ENCODE data around the gene CASP8.

The CASP8 gene

DNA sequence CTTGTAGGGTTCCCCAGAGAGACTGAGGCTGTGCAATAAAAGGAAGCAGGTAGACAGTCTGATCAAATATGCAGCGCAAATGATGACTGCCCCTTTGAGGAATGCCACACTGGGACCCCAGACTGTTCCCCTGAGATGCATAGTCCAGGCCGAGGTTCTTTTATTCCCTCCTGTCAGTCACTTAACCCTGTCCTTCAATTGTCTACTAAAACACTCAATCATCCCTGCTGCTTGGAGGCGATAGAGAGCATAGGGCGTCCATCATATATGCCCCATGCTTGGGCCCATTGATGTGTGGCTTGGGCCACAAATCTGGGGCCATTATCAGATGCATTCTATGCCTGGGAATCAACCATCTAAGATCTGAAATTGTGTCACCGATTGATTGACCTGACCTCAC, 15.5 kb upstream of the CASP8 start:
- DNase-seq = no peak

DNA sequence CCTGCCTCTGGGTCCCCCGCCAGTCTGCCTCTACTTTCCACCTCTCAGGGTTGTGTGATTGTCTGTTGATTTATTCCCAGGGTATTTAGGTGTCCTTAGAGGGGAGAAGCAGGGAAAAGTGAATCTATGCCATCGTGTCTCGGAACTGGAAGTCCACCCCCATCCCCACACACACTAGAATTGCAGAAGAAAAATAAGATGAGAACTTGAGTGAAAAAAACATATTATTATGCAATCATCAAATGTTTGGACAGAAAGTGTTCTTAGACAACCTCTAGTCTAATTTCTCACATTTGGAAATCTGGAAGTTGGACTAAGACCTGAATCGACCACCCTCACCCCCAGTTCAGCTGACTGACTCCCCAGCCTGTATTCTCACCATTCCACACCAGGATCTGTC, 14.1 kb upstream of the CASP8 start:
- DNase-seq = no peak

DNA sequence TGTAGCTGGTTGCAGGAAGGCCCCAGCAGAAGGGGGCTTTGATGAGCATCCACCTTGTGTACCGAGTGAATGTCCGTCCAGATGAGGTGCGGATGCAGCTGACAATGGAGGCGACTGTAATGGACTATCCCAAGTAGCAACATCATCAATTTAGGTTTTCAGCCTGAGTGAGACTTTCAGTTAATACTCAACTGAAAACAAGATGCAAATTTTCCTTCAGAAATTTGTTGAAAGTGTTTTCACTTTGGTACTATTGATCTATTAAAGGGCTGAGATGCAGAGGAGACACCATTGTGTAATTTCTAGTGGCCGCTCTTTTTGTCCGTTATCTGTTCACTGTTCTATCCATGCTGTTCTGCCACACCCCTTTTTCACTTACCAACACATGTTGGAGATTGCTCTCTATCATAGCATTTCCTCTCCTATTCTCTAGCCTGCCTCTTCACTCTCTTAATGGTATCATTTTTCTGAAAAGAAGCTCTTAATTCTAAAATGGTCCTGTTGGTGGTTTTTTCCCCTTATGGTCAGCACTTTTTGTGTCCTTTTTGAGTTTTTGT, 12.0 kb upstream of the CASP8 start:
- DNase-seq = no peak

DNA sequence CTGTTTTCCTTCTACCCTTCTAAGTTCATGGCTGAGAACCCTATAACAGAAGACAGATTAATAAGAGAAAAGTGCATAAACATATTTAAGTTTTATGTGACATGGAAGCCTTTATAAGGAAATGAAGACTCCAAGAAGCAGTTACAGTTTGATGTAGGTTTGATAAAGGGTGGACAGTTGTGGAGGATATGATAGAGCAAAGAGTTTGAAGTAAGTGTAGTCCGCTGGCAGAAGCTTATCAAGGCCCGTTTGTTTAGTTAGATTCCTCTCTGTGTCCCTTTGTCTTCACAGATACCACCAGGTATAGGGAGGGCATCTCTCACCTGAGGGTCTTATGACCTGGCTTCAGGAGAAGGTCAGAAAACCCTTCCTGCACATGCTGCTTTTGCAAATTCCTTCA, 10.4 kb upstream of the CASP8 start:
- DNase-seq = no peak

DNA sequence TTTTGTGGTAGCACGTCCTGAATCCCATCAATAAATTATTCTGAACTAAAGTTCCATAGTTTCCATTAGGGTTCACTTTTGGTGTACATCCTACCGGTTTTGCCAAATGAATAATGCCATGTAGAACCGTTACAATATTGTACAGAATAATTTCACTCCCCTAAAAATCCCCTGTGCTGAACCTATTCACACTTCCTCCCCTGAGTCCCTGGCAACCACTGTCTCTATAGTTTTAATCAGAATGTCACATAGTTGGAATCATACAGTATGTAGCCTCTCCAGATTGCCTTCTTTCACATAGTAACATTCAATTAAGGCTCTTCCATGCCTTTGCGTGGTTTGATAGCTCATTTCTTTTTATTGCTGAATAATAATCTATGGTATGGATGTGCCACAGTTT, 9.6 kb upstream of the CASP8 start:
- no peak for DNase-seq

DNA sequence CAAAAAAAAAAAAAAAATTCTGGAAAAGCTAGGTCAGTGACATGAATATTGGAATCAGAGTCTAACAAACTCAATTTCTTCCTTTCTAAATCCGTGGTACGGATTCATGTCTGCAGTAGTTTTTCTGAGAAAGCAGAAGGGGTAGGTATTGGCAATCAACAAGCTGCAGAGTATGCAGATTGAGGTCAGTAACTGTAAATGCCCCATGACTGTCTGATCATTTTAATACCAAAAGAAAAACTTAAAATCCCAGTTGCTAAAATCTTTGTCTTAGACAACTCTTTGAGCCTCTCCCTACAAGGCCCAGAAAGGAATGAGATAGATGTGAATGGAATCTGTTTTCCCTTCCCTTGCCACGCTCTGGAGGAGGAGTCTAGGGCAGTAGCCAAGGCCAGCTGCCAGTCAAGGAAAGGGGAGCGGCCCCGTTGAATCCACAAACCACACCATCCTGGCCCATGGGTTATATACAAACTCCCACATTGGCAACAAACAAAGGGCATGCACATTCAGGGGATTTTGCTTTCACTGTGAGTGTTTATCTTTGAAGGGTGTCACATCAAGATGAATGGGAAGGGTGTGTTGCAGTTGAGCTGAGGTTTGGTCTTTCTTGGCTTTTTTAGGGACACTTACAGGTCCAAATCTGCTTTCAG, 6.1 kb upstream of the CASP8 start:
- no peak for DNase-seq

DNA sequence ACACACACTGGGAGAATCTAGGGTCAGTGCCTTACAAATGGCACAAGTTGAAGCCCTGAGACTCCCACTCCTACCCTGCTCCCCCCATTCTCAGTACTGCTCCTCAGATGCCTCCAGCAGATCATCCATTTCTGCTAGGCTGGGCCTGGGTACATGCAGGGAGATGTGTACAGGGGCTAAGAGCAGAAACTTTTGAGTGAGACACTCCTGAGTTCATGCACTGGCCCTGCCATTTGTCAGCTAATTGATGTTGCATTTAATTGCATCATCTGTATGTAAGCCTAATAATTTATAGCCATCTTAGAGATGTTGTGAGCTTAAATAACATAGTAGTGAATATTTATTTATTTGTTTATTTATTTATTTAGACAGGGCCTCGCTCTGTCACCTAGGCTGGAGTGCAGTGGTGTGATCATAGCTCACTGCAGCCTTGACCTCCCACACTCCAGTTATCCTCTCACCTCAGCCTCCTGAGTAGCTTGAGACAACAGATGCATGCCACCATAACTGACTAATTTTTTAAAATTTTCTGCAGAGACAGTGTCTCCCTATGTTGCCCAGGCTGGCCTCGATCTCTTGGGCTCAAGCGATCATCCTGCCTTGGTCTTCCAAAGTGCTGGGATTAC, 4.8 kb upstream of the CASP8 start:
- DNase-seq = no peak

DNA sequence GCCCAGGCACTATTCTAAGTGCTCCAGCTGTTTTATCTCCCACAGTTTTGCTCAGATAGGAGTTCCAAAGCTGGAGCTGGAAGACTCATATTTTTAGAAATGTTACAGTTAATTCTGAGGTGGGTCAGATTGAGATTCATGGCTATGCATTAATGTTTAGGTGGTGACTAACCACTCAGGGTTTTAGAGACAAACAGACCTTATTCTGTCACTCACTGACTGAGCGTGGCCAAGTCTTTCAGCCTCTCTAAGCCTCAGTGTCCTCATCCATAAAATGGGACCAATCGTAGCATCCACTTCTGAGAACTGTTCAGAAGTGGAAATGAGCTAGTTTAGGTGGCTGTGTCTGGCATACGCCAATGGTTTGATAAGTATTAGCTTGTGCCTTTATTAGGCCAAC, 4.3 kb upstream of the CASP8 start:
- no peak for DNase-seq

DNA sequence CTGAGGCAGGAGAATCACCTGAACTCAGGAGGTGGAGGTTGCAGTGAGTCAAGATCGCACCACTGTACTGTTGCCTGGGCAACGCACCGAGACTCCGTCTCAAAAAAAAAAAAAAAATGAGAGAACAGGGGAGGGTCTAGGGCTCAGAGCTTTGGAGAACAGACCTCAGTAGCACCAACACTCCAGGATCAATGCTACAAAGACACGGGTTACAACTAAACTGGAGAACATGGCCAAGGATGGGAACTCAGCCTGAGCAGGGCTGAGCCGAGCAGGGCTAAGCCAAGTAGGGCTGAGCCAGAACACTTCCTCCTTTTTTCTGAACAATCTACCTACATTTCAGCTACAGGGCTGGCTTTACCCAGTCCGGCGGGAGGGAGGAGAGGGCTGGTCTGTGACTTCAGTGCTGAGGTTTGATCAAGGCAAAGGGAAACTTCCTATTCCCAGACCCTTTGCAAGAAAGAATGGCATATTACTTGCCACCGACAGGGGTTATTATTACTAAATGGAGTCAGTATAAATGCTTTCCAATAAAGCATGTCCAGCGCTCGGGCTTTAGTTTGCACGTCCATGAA, 2.9 kb upstream of the CASP8 start:
- DNase-seq = no peak

DNA sequence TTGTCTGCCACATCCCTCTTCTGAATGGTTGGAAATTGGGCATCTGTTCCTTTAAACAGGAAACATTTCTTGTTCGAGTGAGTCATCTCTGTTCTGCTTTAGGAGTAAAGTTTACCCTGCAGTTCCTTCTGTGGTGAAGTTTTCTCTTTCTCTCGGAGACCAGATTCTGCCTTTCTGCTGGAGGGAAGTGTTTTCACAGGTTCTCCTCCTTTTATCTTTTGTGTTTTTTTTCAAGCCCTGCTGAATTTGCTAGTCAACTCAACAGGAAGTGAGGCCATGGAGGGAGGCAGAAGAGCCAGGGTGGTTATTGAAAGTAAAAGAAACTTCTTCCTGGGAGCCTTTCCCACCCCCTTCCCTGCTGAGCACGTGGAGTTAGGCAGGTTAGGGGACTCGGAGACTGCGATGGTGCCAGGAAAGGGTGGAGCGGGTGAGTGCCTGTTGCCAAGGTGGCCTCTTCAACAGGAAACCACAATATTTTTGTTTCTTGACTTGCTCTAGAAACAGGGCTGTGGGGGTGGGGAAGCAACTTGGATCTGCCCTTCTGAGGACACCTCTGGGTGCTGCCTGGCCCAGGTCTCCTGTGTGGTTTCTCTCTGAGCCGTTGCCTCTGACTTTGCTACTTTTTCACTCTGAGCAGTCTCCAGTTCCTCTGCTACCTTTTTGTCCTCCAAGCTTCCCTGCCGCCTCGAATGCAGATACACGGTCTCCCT, 2.2 kb upstream of the CASP8 start:
- no peak for DNase-seq

DNA sequence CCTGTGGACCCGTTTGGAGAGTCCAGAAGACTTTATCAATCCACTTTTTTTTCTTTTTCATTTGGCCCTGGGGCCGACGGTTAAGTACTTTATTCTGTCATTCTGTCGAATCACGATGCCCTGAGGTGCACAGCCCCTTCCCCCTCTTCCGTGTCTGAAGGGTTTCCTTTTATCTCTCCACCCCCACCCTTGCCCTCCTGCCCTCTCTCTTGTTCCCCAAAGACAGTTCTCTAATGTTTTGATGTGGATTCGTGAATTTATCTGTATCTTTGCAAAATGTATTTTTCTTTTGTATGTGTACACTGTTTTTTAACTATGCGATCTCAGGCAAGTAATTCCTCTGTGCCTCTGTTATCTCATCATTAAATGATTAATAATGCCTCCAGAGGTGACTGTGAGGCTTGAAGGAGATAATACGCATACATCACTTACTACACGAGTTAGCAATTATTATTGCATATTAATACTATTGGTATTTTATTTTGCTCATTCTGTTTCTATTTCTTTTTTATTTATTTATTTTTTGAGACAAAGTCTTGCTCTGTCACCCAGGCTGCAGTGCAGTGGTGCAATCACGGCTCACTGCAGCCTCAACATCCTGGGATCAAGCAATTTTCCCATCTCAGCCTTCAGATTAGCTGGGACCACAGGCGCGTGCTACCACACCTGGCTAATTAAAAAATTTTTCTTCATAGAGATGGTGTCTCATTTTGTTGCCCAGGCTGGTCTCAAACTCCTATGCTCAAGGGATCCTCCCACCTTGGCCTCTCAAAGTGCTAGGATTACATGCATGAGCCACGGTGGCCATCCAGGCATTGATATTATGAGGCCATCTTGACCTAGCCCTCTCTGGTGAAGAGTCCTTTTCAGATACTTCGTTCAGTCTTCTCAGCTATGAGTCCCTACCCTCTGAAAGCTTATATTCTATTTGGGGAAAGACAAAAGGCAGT, 1.4 kb upstream of the CASP8 start:
- no peak for DNase-seq

DNA sequence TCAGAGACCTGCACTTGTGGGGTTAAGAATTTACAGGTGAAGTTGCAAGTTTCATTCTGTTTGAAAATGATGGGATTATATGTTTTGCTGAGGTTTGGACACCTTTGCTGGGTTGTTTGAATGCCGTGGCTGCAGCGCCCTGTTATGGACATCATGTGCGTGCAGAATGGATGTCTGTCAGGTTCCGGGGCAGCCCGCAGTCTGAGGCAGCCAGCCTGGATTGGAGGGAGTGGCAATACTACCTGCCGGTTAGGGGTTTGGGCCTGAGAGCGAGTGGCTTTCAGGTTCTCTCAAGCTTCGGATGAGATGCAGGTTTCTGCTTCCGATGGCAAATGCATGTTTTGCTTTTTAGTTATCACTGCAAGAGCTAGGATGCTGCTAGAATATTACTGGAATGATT, 1.1 kb downstream of the CASP8 start:
- no peak for DNase-seq

DNA sequence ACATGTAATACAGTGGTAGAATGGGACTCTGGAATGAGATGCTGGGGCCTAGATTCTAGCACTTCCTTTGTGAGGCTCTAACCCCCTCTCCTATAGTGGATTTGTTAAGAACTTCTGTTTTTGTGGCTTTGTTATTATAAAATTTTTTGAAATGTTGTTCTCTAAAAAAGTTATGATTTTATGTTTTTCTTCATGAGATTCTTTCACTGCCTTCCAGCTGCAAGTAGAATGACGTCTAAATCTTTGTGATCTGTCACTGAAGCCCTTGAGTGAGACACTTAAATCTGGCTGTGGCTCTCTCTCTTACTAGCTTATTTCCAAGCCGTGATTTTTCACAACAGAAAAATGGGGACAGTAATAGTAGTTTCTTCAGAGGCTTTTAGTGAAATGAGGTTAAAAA, 1.6 kb downstream of the CASP8 start:
- DNase-seq = no peak

DNA sequence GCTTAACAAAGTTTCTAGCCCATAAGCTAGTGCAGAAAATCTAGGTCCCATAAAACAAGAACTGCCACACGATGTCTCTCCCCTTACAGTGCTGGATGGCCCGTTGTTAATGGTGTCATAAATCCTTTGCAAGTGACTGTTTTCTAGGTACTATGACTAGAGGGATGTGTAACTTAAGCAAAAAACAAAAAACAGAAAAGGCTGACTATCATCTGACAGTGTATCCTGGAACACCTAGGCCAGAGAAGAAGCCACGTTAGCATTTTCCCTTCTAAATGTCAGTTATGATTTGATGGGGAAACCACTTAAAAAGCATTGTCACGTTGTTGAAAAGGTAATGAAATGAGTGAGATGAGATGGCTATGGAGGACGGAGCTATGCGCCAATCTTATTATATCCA, 2.4 kb downstream of the CASP8 start:
- DNase-seq = no peak

DNA sequence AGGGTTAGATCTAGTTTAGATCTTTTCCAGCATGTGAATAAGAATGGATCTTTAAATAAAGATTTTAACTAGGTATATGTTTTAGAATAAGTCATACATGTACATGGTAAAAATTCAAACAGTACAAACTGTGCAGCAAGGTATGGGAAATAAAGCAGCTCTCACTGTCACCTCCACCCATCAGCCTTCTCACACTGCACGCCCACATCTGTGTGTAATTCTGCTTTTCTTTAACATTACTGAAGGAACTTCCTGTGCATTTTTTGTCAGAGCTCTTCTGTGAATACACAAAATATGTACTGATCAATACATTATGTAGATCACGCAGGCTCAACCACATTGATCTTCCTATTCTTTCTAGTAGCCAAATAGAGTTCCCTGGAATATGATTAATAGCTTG, 3.4 kb downstream of the CASP8 start:
- no peak for DNase-seq

DNA sequence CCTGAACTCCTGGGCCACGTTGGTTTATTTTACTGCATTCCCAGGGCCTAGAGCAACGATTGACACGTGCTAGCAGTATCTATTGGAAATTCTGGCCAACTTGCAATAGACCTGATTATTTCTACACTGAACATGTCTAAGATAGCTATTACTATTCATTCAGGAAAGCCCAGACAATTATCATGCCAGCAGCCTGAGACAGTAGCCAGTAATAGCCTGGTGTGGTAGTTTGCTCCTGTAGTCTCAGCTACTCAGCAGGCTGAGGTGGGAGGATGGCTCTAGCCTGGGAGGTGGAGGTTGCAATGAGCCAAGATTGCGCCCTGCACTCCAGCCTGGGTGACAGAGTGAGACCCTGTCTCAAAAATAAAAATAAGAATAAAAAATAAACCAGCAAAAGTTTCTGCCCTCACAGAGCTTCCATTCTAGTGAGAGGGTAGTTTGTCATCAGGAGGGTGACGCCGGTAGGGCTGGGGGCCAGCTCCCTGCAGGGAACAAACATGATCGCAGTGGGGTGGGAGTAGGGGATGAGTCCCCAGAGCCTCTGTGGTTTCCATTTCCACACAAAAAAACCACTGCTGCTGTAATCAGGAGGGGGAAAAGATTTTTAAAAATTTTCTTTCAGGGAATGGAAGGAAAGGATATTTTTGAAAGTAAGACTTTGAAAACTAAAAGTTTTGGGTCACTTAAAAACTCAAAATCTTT, 4.3 kb downstream of the CASP8 start:
- no peak for DNase-seq

DNA sequence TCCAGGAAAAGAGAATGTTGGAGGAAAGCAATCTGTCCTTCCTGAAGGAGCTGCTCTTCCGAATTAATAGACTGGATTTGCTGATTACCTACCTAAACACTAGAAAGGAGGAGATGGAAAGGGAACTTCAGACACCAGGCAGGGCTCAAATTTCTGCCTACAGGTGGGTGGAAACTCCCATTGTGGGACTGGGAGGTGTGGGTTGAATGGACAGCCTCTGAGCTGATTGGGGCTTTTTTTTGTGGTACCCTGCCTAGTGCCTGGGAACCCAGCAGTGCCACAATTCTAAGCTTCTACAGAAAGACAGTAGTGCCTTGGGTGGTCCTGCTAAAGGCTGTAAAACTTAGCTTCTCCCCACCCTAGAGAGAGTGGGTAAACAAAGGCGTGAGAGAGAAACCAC, 6.3 kb downstream of the CASP8 start:
- no peak for DNase-seq

DNA sequence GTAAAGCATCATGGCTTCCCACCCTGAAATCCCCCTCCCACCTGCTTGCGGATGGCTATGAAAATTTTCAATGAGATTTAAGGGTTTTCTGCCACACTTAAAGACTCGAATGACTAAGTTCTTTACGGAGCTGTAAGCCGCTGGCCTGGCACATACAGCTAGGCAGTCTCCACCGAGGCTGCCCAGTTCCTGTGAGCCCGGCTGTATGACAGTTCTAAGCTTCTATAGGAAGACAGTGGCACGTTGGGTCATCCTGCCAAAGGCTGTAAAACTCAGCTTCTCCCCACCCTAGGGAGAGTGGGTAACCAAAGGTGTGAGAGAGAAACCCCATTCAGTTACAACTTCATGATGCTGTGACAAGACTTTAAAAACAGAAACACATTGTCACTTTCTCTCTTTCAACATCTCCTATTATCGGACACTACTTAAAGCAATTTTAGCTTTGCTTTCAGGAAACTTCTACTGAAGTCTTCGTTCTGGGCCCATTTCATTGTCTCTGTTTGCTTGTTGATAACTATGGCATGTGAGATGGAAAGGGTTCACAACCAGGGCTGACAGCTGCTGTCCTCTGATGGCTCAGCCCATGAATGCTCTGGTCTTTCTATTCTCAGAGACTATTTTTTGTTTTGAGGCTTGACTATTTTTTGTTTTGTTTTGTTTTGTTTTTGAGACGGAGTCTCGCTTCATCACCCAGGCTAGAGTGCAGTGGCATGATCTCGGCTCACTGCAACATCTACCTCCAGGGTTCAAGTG, 7.1 kb downstream of the CASP8 start:
- no peak for DNase-seq

DNA sequence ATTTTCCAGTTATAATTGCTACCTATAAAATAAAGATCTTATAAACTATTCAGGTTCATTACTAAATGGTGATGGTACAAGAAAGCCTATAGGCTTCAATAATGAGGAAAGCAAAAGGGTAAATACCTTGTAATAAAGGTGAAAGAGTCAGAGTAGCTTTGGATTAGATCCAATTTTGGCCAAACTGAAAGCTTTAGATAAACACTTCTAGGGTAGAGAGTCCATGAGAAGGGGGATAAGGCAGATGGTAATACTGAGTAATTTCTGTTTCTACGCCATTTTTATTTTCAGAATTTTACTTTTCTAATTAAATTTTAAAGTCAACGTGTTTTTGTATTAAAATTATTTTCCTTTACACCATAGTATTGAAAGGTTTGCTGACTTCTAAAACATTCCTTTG, 9.4 kb downstream of the CASP8 start:
- DNase-seq = no peak

DNA sequence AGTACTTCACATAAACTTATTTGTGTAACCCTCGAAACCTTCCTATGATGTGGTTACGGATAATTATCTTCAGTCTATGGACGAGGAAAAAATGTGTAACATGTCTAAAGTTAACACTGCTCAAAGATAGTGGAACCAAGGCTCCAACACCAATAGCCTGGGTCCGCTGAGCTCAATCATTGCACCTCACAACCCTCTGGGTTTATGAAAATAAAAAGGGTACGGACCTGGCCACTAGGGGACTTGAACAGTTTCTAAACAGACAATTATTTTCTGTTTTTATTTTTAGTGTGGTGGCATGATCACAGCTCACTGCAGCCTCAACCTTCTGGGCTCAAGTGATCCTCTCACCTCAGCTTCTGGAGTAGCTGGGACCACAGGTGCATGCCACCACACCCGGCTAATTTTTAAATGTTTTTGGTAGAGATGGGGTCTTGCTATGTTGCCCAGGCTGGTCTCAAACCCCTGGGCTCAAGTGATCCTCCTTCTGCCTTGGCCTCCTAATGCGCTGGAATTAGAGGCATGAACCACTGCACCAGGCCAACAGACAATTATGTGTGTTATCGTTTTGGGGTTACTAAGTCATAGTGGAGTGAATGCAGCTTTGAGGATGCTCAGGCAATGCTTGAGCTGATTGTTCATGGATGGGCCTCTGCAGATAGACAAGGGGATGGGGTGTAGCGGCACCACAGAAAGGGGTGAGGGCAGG, 10.1 kb downstream of the CASP8 start:
- DNase-seq = no peak

DNA sequence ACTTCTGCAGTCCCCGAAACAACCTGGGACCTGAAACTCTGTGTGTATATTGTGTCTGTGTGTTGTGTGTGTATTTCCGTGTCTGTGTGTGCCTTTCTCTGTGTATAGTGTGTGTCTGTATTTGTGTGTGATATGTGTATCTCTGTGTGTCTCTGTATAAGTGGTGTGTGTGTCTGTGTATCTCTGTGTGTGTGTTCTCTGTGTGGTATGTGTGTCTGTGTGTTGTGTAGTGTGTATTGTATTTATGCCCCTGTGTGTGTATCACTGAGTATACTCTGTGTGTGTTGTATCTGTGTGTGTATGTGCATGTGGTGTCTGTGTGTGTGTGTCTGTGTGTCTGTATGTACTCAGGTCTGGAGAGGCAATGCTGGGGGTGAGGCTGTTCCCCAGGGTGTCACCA, 11.6 kb downstream of the CASP8 start:
- DNase-seq = no peak
